NB4 (cell line): ENCODE results near the gene OR2M2.

Experiments
- DNase-seq: peaks from one replicate; pipeline ENCODE4 v3.0.0; 2010; ENCODE audit warnings: low read depth
- H3K4me3 ChIP-seq: one replicate; pipeline ENCODE4 v1.5.1; 2011; ENCODE audit warnings: mild to moderate bottlenecking, low read depth, low read length, moderate library complexity
- CTCF ChIP-seq: IDR thresholded peaks from one replicate; pipeline ENCODE4 v1.5.1; 2012; ENCODE audit warnings: low read depth, low read length
- MYC ChIP-seq: IDR thresholded peaks from 2 replicates; pipeline ENCODE4 v1.6.1; 2011; ENCODE audit warnings: low read depth, low read length
- POLR2A ChIP-seq: IDR thresholded peaks from 2 replicates; pipeline ENCODE4 v1.6.1; 2011; ENCODE audit warnings: mild to moderate bottlenecking; ENCODE audit not compliant: insufficient read length; ENCODE audit errors: extremely low read depth
- TF ChIP-seq, protein P1 (sequence below): IDR thresholded peaks from 2 replicates; pipeline ENCODE4 v1.6.1; 2011; ENCODE audit warnings: low read depth, low read length

Gene OR2M2

GRCh38 chr1:248225537-248225936, 50.9 kb downstream of the OR2M2 start:
- TF ChIP-seq POLR2A = no peak
- no peak for TF ChIP-seq MYC
- no peak for TF ChIP-seq CTCF
- TF ChIP-seq, protein P1, sequence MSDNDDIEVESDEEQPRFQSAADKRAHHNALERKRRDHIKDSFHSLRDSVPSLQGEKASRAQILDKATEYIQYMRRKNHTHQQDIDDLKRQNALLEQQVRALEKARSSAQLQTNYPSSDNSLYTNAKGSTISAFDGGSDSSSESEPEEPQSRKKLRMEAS = no peak
- H3K4me3 ChIP-seq = no peak overlapping the region
- DNase-seq = no peak

- no peak for TF ChIP-seq POLR2A
- TF ChIP-seq MYC = no peak
- no peak for TF ChIP-seq CTCF
- TF ChIP-seq, protein P1 = no peak
- no peak overlapping the region for H3K4me3 ChIP-seq
- no peak for DNase-seq
These were observed 54.8 kb downstream of the OR2M2 start for GRCh38 chr1:248229360-248229908.
